Neural progenitor cell (in vitro differentiated cells): ENCODE data around the gene OLR1. TPM values are rescaled to one million over a fixed set of nuclear protein-coding genes. Genes with fewer than 3 reads are reported as not detected.

Source experiments
- DNase-seq: peaks from one replicate; pipeline ENCODE4 v3.0.0-alpha.2; 2016; ENCODE audit warnings: low spot score
- H2AFZ ChIP-seq: fragments of 200-600 bp; sonication (generic); replicated peaks from 2 replicates; pipeline ENCODE4 v1.6.1; 2016; ENCODE audit warnings: antibody characterized with exemption
- H3F3A ChIP-seq: fragments of 200-600 bp; sonication (generic); 2 replicates; pipeline ENCODE4 v1.6.1; 2016; ENCODE audit warnings: antibody characterized with exemption, low read depth
- H3K27ac ChIP-seq: fragments of 200-600 bp; sonication (generic); 2 replicates; pipeline ENCODE4 v1.5.1; 2016; ENCODE audit warnings: mild to moderate bottlenecking
- H3K27me3 ChIP-seq: fragments of 200-600 bp; sonication (generic); 2 replicates; pipeline ENCODE4 v1.6.1; 2016; ENCODE audit warnings: mild to moderate bottlenecking, moderate library complexity
- H3K36me3 ChIP-seq: fragments of 200-600 bp; sonication (generic); 2 replicates; pipeline ENCODE4 v1.5.1; 2016
- H3K4me1 ChIP-seq: fragments of 200-600 bp; sonication (generic); 2 replicates; pipeline ENCODE4 v1.6.1; 2016; ENCODE audit warnings: mixed run types
- H3K4me2 ChIP-seq: fragments of 200-600 bp; sonication (generic); 2 replicates; pipeline ENCODE4 v1.6.1; 2016
- H3K4me3 ChIP-seq: fragments of 200-600 bp; sonication (generic); 2 replicates; pipeline ENCODE4 v1.5.1; 2016
- H3K79me2 ChIP-seq: fragments of 200-600 bp; sonication (generic); 2 replicates; pipeline ENCODE4 v1.6.1; 2016; ENCODE audit warnings: low read depth
- H3K9ac ChIP-seq: fragments of 200-600 bp; sonication (generic); 2 replicates; pipeline ENCODE4 v1.6.1; 2016
- H3K9me3 ChIP-seq: fragments of 200-600 bp; sonication (generic); 2 replicates; pipeline ENCODE4 v1.5.1; 2016; ENCODE audit warnings: low read depth
- H4K20me1 ChIP-seq: fragments of 200-600 bp; sonication (generic); 2 replicates; pipeline ENCODE4 v1.6.1; 2016; ENCODE audit warnings: low read depth
- H3K27ac Mint-ChIP-seq: 3 replicates; pipeline ENCODE4 v1.8.0; 2021; ENCODE audit warnings: mixed read lengths
- H3K27me3 Mint-ChIP-seq: 2 replicates; pipeline ENCODE4 v1.8.0; 2022; ENCODE audit warnings: low read depth, mild to moderate bottlenecking, inconsistent platforms, moderate library complexity, mixed read lengths; ENCODE audit not compliant: insufficient read depth
- H3K36me3 Mint-ChIP-seq: 3 replicates; pipeline ENCODE4 v1.8.0; 2021; ENCODE audit warnings: mixed read lengths
- H3K4me1 Mint-ChIP-seq: 3 replicates; pipeline ENCODE4 v1.8.0; 2021; ENCODE audit warnings: mixed read lengths
- H3K4me3 Mint-ChIP-seq: 3 replicates; pipeline ENCODE4 v1.8.0; 2021; ENCODE audit warnings: mild to moderate bottlenecking, moderate library complexity, mixed read lengths
- H3K9me3 Mint-ChIP-seq: 3 replicates; pipeline ENCODE4 v1.8.0; 2020; ENCODE audit warnings: mixed read lengths
- EZH2 ChIP-seq: fragments of 200-600 bp; sonication (generic); IDR thresholded peaks from 2 replicates; pipeline ENCODE4 v1.6.1; 2017; ENCODE audit warnings: antibody characterized with exemption, mild to moderate bottlenecking, moderate library complexity
- EZH2phosphoT487 ChIP-seq: fragments of 200-600 bp; sonication (generic); IDR thresholded peaks from 2 replicates; pipeline ENCODE4 v1.6.1; 2017; ENCODE audit warnings: antibody characterized with exemption
- total RNA-seq: library from RNA; depleted of rRNA; stranded (reverse); fragments of >200 nt; gene quantifications from 2 replicates; pipeline ENCODE4 v1.2.3, GENCODE V29; 2015; ENCODE audit warnings: low replicate concordance
- TF ChIP-seq, protein P1 (sequence below): fragments of 200-600 bp; sonication (generic); IDR thresholded peaks from 2 replicates; pipeline ENCODE4 v1.5.1; 2017; ENCODE audit warnings: antibody characterized with exemption, mild to moderate bottlenecking

Gene OLR1
- total RNA-seq, 1 donor from 2014 or later: not detected

DNA sequence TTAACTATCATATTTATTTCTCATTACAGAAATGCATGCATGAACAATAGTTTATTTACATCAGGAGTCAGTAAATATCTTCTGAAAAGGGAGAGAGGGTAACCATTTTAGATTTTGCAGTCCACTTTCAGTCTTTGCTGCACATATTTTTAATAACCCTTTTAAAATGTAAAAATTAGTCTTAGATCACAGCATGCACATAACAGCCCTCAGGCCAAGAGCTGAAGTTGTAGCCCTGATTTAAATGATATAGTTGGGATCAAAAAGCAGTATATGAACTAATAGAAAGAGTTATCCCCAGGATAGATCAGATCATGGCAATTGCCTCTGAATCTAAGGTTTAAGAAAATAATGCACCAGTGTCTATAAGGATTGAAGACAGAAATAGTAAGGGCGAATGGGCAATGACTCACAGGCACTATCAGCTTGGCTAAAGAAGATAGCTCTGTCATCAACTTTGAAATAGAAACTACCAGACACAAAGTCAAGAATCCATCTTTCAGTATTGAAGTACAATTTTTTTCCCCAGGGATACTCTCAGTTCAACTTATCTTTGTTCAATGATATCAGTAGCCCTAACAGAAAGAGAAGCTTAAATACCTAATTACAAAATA, 28.8 kb downstream of the OLR1 start:
- H3F3A ChIP-seq: no peaks in the 10 kb centered on the region
- H2AFZ ChIP-seq: no peak overlapping the region
- H4K20me1 ChIP-seq: no peaks in the 10 kb centered on the region
- H3K4me1 ChIP-seq: no peaks in the 10 kb centered on the region
- H3K9me3 ChIP-seq: no peaks in the 10 kb centered on the region
- H3K9ac ChIP-seq: no peak overlapping the region
- DNase-seq: no peak
- TF ChIP-seq EZH2 (no peak), EZH2phosphoT487 (no peak)
- TF ChIP-seq, protein P1, sequence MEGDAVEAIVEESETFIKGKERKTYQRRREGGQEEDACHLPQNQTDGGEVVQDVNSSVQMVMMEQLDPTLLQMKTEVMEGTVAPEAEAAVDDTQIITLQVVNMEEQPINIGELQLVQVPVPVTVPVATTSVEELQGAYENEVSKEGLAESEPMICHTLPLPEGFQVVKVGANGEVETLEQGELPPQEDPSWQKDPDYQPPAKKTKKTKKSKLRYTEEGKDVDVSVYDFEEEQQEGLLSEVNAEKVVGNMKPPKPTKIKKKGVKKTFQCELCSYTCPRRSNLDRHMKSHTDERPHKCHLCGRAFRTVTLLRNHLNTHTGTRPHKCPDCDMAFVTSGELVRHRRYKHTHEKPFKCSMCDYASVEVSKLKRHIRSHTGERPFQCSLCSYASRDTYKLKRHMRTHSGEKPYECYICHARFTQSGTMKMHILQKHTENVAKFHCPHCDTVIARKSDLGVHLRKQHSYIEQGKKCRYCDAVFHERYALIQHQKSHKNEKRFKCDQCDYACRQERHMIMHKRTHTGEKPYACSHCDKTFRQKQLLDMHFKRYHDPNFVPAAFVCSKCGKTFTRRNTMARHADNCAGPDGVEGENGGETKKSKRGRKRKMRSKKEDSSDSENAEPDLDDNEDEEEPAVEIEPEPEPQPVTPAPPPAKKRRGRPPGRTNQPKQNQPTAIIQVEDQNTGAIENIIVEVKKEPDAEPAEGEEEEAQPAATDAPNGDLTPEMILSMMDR: no peak
- H3K4me3 Mint-ChIP-seq: no peak overlapping the region
- no peaks in the 10 kb centered on the region for H3K9me3 Mint-ChIP-seq
- H3K4me3 ChIP-seq: no peak overlapping the region
- no peak overlapping the region for H3K27ac ChIP-seq
- no peak overlapping the region for H3K4me2 ChIP-seq
- no peaks in the 10 kb centered on the region for H3K36me3 Mint-ChIP-seq
- H3K4me1 Mint-ChIP-seq: no peaks in the 10 kb centered on the region
- no peaks in the 10 kb centered on the region for H3K27me3 Mint-ChIP-seq
- no peaks in the 10 kb centered on the region for H3K36me3 ChIP-seq
- no peaks in the 10 kb centered on the region for H3K79me2 ChIP-seq
- no peak overlapping the region for H3K27ac Mint-ChIP-seq
- H3K27me3 ChIP-seq: no peaks in the 10 kb centered on the region

DNA sequence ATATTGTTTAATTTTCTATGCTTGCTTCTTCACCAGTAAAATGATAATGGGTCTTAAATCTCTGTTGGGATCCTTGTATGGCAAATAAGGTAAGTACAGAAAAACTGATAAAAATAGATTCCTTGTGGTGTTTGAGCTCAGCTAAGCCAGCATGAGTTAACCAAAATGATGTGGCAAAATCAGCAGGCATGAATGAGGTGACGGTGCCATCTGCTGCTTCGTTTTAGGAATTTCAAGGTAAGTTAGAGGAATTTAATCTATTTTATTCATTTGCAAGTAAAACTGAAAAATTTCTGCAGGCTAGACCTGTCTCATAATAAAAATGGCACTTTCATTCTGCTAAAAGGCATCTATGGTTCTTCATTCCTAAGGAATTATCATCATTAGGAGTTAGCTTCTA, 31.9 kb downstream of the OLR1 start:
- no peak overlapping the region for H2AFZ ChIP-seq
- H3K27ac ChIP-seq: no peak overlapping the region
- no peaks in the 10 kb centered on the region for H3K36me3 ChIP-seq
- DNase-seq: peak; percentile 64
- H3K27me3 Mint-ChIP-seq: no peaks in the 10 kb centered on the region
- TF ChIP-seq EZH2: no peak
- TF ChIP-seq, protein P1: peak; percentile 72
- TF ChIP-seq EZH2phosphoT487: no peak
- no peaks in the 10 kb centered on the region for H3K27me3 ChIP-seq
- no peaks in the 10 kb centered on the region for H4K20me1 ChIP-seq
- H3K27ac Mint-ChIP-seq: no peak overlapping the region
- no peak overlapping the region for H3K4me2 ChIP-seq
- no peaks in the 10 kb centered on the region for H3K4me1 Mint-ChIP-seq
- no peaks in the 10 kb centered on the region for H3K4me1 ChIP-seq
- no peak overlapping the region for H3K4me3 ChIP-seq
- H3K9me3 ChIP-seq: no peaks in the 10 kb centered on the region
- no peaks in the 10 kb centered on the region for H3K9me3 Mint-ChIP-seq
- no peaks in the 10 kb centered on the region for H3K79me2 ChIP-seq
- H3K9ac ChIP-seq: no peak overlapping the region
- H3K36me3 Mint-ChIP-seq: no peaks in the 10 kb centered on the region
- H3K4me3 Mint-ChIP-seq: no peak overlapping the region
- H3F3A ChIP-seq: no peaks in the 10 kb centered on the region

DNA sequence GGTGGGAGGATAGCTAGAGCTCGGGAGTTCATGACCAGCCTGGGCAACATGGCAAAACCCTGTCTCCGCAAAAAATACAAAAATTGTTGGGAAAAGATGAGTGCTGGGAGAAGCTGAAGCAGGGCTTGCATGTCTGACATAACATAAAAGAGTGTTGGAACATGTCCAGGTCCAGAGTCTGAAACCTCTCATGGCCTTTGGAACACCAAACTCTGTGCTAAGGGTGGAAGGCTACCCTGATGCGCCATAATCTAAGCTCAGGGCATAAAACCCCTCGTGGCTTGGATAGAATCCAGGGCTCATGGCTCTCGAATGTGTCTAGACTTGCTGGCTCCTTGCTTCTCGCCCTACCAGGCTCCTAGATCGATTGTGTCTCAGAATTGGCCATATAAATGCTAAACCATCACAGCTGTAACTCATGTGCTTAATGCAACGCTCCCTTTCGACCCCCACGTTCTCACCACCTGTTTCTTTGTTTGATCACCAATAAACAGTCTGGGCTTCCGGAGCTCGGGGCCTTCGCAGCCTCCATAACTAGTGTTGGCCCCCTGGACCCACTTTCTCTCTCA, 35.2 kb downstream of the OLR1 start:
- no peak for DNase-seq
- no peaks in the 10 kb centered on the region for H3K27me3 ChIP-seq
- no peaks in the 10 kb centered on the region for H3K36me3 ChIP-seq
- Mint-ChIP-seq H3K27ac (no peak overlapping the region), H3K4me3 (no peak overlapping the region), H3K36me3 (no peaks in the 10 kb centered on the region), H3K9me3 (no peaks in the 10 kb centered on the region), H3K27me3 (no peaks in the 10 kb centered on the region), H3K4me1 (peaks cover 3% of the 10 kb centered on the region)
- H3K4me2 ChIP-seq: no peak overlapping the region
- TF ChIP-seq EZH2 (no peak), EZH2phosphoT487 (no peak)
- TF ChIP-seq, protein P1: no peak
- no peak overlapping the region for H3K9ac ChIP-seq
- H2AFZ ChIP-seq: no peak overlapping the region
- no peak overlapping the region for H3K27ac ChIP-seq
- no peaks in the 10 kb centered on the region for H4K20me1 ChIP-seq
- H3K4me3 ChIP-seq: no peak overlapping the region
- no peaks in the 10 kb centered on the region for H3K79me2 ChIP-seq
- H3K9me3 ChIP-seq: no peaks in the 10 kb centered on the region
- H3F3A ChIP-seq: no peaks in the 10 kb centered on the region
- no peaks in the 10 kb centered on the region for H3K4me1 ChIP-seq
